Subcutaneous abdominal adipose tissue (tissue), 5 donors: ENCODE results near the gene MRPS26.
"Not testable (repeated sequence)": the region's sequence is repeated elsewhere in the genome, so short reads cannot be mapped to it uniquely, and the experiment has no call there.

Experiments
- H3K27ac ChIP-seq: one replicate; pipeline ENCODE4 v1.7.0; 2013; ENCODE audit warnings: low read depth, mild to moderate bottlenecking, inconsistent platforms, low read length, moderate library complexity
- H3K27me3 ChIP-seq, 5 donors: one replicate each; pipeline ENCODE4 v1.7.0; 2013; ENCODE audit warnings: low read length in 5 of 5, inconsistent platforms in 1 of 5; ENCODE audit not compliant: control insufficient read depth in 5 of 5, insufficient read depth in 4 of 5
- H3K36me3 ChIP-seq, 5 donors: one replicate each; pipeline ENCODE4 v1.7.0; 2013; ENCODE audit warnings: low read length in 5 of 5; ENCODE audit not compliant: control insufficient read depth in 5 of 5, insufficient read depth in 5 of 5
- H3K4me1 ChIP-seq, 5 donors: one replicate each; pipeline ENCODE4 v1.7.0; 2013; ENCODE audit warnings: low read length in 5 of 5, mild to moderate bottlenecking in 3 of 5, moderate library complexity in 1 of 5; ENCODE audit not compliant: control insufficient read depth in 5 of 5, insufficient read depth in 5 of 5
- H3K4me3 ChIP-seq, 5 donors: one replicate each; pipeline ENCODE4 v1.7.0; 2013; ENCODE audit warnings: low read length in 5 of 5, low read depth in 1 of 5
- H3K9ac ChIP-seq, 5 donors: one replicate each; pipeline ENCODE4 v1.7.0; 2013; ENCODE audit warnings: low read length in 5 of 5, mild to moderate bottlenecking in 4 of 5, moderate library complexity in 3 of 5
- H3K9me3 ChIP-seq, 5 donors: one replicate each; pipeline ENCODE4 v1.7.0; 2013; ENCODE audit warnings: low read length in 5 of 5; ENCODE audit not compliant: control insufficient read depth in 5 of 5
- donor health status: healthy.
- donor health status: healthy.
- donor health status: healthy.
- donor health status: healthy.
- donor health status: healthy.

MRPS26 gene

GRCh38 chr20:3015302-3015701 lies 30.6 kb upstream of the MRPS26 start:
- peaks cover 12 to 40% (median 27%) of the 10 kb centered on the region in 5 donors for H3K36me3 ChIP-seq
- not testable (repeated sequence) for H3K4me1 ChIP-seq, H3K9me3 ChIP-seq, H3K4me3 ChIP-seq, H3K9ac ChIP-seq, H3K27ac ChIP-seq, H3K27me3 ChIP-seq

GRCh38 chr20:3021327-3021726 lies 24.5 kb upstream of the MRPS26 start:
- H3K9me3 ChIP-seq: no peaks in the 10 kb centered on the region
- no peak overlapping the region for H3K4me3 ChIP-seq
- H3K27me3 ChIP-seq: no peaks in the 10 kb centered on the region
- H3K27ac ChIP-seq: no peak overlapping the region
- H3K9ac ChIP-seq: no peak overlapping the region
- no peaks in the 10 kb centered on the region for H3K4me1 ChIP-seq
- H3K36me3 ChIP-seq: peaks cover 15 to 67% (median 59%) of the 10 kb centered on the region in 5 donors

GRCh38 chr20:3021777-3022176 lies 24.1 kb upstream of the MRPS26 start:
- no peak overlapping the region for H3K9ac ChIP-seq
- H3K36me3 ChIP-seq: peaks cover 15 to 70% (median 64%) of the 10 kb centered on the region in 5 donors
- H3K27me3 ChIP-seq: no peaks in the 10 kb centered on the region

GRCh38 chr20:3022559-3023490 lies 23.0 kb upstream of the MRPS26 start:
- peaks cover 8 to 74% (median 67%) of the 10 kb centered on the region in 5 donors for H3K36me3 ChIP-seq
- not testable (repeated sequence) for H3K9ac ChIP-seq, H3K4me1 ChIP-seq, H3K9me3 ChIP-seq, H3K27me3 ChIP-seq, H3K27ac ChIP-seq, H3K4me3 ChIP-seq

More at GRCh38 chr20:3021777-3022176, 24.1 kb upstream of the MRPS26 start:
- Histone ChIP-seq H3K27ac (no peak overlapping the region), H3K9me3 (no peaks in the 10 kb centered on the region), H3K4me1 (no peaks in the 10 kb centered on the region), H3K4me3 (no peak overlapping the region)

- Histone ChIP-seq H3K36me3 (peaks cover 9 to 79% (median 65%) of the 10 kb centered on the region in 5 donors), H3K9ac (no peak overlapping the region), H3K4me1 (peaks cover under 1 to 9% (median 3%) of the 10 kb centered on the region in 5 donors), H3K27ac (no peak overlapping the region), H3K4me3 (no peak overlapping the region), H3K9me3 (no peaks in the 10 kb centered on the region), H3K27me3 (no peaks in the 10 kb centered on the region)
Observed at GRCh38 chr20:3027987-3028386, 17.9 kb upstream of the MRPS26 start.

GRCh38 chr20:3031524-3032147 lies 14.2 kb upstream of the MRPS26 start:
- Histone ChIP-seq H3K4me3 (no peak overlapping the region), H3K9ac (no peak overlapping the region), H3K9me3 (no peaks in the 10 kb centered on the region), H3K36me3 (peaks cover 2 to 74% (median 57%) of the 10 kb centered on the region in 5 donors), H3K4me1 (peaks cover 2 to 13% (median 7%) of the 10 kb centered on the region in 5 donors), H3K27ac (no peak overlapping the region), H3K27me3 (no peaks in the 10 kb centered on the region)

- H3K36me3 ChIP-seq: peaks cover 2 to 74% (median 57%) of the 10 kb centered on the region in 5 donors
- no peak overlapping the region for H3K4me3 ChIP-seq
- no peaks in the 10 kb centered on the region for H3K27me3 ChIP-seq
- no peak overlapping the region for H3K27ac ChIP-seq
- H3K9me3 ChIP-seq: no peaks in the 10 kb centered on the region
- H3K4me1 ChIP-seq: peaks cover 2 to 13% (median 7%) of the 10 kb centered on the region in 5 donors
- peak overlapping the region in 1 of 5 donors; percentile 25 for H3K9ac ChIP-seq
Observed at GRCh38 chr20:3032624-3033023, 13.2 kb upstream of the MRPS26 start.

- peaks cover 5 to 72% (median 60%) of the 10 kb centered on the region in 5 donors for H3K36me3 ChIP-seq
- no peaks in the 10 kb centered on the region for H3K9me3 ChIP-seq
- no peak overlapping the region for H3K9ac ChIP-seq
- peaks cover 2 to 19% (median 19%) of the 10 kb centered on the region in 5 donors for H3K4me1 ChIP-seq
- H3K4me3 ChIP-seq: no peak overlapping the region
- H3K27me3 ChIP-seq: no peaks in the 10 kb centered on the region
- H3K27ac ChIP-seq: no peak overlapping the region
Observed at GRCh38 chr20:3037654-3038053, 8.2 kb upstream of the MRPS26 start.

GRCh38 chr20:3038454-3038853 lies 7.4 kb upstream of the MRPS26 start:
- no peak overlapping the region for H3K4me3 ChIP-seq
- H3K27ac ChIP-seq: no peak overlapping the region
- no peak overlapping the region for H3K9ac ChIP-seq
- H3K36me3 ChIP-seq: peaks cover 5 to 67% (median 60%) of the 10 kb centered on the region in 5 donors
- H3K9me3 ChIP-seq: no peaks in the 10 kb centered on the region
- H3K27me3 ChIP-seq: no peaks in the 10 kb centered on the region
- peaks cover 0 to 18% (median 16%) of the 10 kb centered on the region in 5 donors for H3K4me1 ChIP-seq

- no peaks in the 10 kb centered on the region for H3K27me3 ChIP-seq
- H3K9me3 ChIP-seq: no peaks in the 10 kb centered on the region
- peaks cover 5 to 64% (median 60%) of the 10 kb centered on the region in 5 donors for H3K36me3 ChIP-seq
- H3K9ac ChIP-seq: no peak overlapping the region
- H3K4me3 ChIP-seq: no peak overlapping the region
- no peak overlapping the region for H3K27ac ChIP-seq
- H3K4me1 ChIP-seq: peaks cover 0 to 18% (median 16%) of the 10 kb centered on the region in 5 donors
Observed at GRCh38 chr20:3039426-3039825, 6.4 kb upstream of the MRPS26 start.
